ENCODE results near the gene HEATR3. TPM values are rescaled to one million over a fixed set of nuclear protein-coding genes. Genes with fewer than 3 reads are reported as not detected.

The HEATR3 gene
- total RNA-seq, 1 donor from 2014 or later = 23.9 TPM

DNA sequence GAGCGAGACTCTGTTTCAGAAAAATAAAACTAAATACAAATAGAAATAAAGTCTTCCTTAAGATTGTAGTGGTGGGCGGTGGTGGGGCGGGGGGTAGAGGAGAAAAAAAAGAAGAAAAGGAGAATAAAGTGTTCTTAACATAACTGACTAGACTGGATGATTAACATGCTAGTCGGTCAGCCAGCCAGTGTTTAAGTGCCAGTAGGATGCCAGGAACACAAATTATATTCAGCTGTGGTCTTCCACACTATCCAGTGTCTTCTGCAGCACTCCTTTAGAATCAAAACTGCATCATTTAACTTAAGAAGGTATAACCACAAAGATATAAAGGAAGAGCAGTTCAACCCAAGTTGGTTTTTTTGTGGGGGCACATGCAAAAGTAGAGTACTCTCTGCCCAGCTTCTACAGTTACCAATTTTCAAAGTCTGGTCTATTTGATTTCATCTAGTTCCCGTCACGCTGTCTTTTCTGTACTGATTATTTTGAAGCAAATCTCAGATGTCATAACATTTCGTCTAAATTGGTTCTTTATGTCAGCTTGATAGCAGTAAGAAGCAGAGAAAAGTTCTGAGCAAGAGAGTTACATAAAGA is 15.8 kb downstream of the HEATR3 start:
- no peak overlapping the region for H3K27ac Mint-ChIP-seq
- TF ChIP-seq EZH2 (IDR thresholded peaks at IDR 0.05) (no peak), EZH2phosphoT487 (IDR thresholded peaks at IDR 0.05) (no peak)
- TF ChIP-seq, protein P1, sequence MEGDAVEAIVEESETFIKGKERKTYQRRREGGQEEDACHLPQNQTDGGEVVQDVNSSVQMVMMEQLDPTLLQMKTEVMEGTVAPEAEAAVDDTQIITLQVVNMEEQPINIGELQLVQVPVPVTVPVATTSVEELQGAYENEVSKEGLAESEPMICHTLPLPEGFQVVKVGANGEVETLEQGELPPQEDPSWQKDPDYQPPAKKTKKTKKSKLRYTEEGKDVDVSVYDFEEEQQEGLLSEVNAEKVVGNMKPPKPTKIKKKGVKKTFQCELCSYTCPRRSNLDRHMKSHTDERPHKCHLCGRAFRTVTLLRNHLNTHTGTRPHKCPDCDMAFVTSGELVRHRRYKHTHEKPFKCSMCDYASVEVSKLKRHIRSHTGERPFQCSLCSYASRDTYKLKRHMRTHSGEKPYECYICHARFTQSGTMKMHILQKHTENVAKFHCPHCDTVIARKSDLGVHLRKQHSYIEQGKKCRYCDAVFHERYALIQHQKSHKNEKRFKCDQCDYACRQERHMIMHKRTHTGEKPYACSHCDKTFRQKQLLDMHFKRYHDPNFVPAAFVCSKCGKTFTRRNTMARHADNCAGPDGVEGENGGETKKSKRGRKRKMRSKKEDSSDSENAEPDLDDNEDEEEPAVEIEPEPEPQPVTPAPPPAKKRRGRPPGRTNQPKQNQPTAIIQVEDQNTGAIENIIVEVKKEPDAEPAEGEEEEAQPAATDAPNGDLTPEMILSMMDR (IDR thresholded peaks at IDR 0.05) = no peak
- no peaks in the 10 kb centered on the region for H3K4me1 Mint-ChIP-seq
- no peak overlapping the region for H3K9ac ChIP-seq
- peaks cover 2% of the 10 kb centered on the region for H3K36me3 ChIP-seq
- no peak overlapping the region for H3K4me3 Mint-ChIP-seq
- no peaks in the 10 kb centered on the region for H3K79me2 ChIP-seq (ENCODE audit: low read depth)
- H4K20me1 ChIP-seq (ENCODE audit: low read depth) = no peaks in the 10 kb centered on the region
- H2AFZ ChIP-seq (replicated peaks) = no peak overlapping the region
- no peaks in the 10 kb centered on the region for H3K4me1 ChIP-seq
- DNase-seq (ENCODE audit: low spot score) = no peak
- no peak overlapping the region for H3K27ac ChIP-seq
- H3K36me3 Mint-ChIP-seq = peaks cover 23% of the 10 kb centered on the region
- H3F3A ChIP-seq (ENCODE audit: low read depth) = no peaks in the 10 kb centered on the region
- H3K4me2 ChIP-seq = no peak overlapping the region
- H3K9me3 ChIP-seq (ENCODE audit: low read depth) = no peaks in the 10 kb centered on the region
- no peaks in the 10 kb centered on the region for H3K27me3 ChIP-seq
- H3K27me3 Mint-ChIP-seq (ENCODE audit: insufficient read depth, low read depth) = no peaks in the 10 kb centered on the region
- H3K4me3 ChIP-seq = no peak overlapping the region
- no peaks in the 10 kb centered on the region for H3K9me3 Mint-ChIP-seq

- no peak for DNase-seq (ENCODE audit: low spot score)
- H3K27ac Mint-ChIP-seq = no peak overlapping the region
- Histone ChIP-seq H3K4me2 (no peak overlapping the region), H2AFZ (replicated peaks) (no peak overlapping the region), H3K27ac (no peak overlapping the region), H3F3A (ENCODE audit: low read depth) (no peaks in the 10 kb centered on the region), H3K4me1 (no peaks in the 10 kb centered on the region), H3K27me3 (no peaks in the 10 kb centered on the region), H3K9me3 (ENCODE audit: low read depth) (no peaks in the 10 kb centered on the region), H3K36me3 (peaks cover 7% of the 10 kb centered on the region), H3K79me2 (ENCODE audit: low read depth) (no peaks in the 10 kb centered on the region), H3K9ac (no peak overlapping the region), H4K20me1 (ENCODE audit: low read depth) (no peaks in the 10 kb centered on the region), H3K4me3 (no peak overlapping the region)
- H3K27me3 Mint-ChIP-seq (ENCODE audit: insufficient read depth, low read depth) = no peaks in the 10 kb centered on the region
- TF ChIP-seq, protein P1 (IDR thresholded peaks at IDR 0.05) = no peak
- TF ChIP-seq EZH2 (IDR thresholded peaks at IDR 0.05) (no peak), EZH2phosphoT487 (IDR thresholded peaks at IDR 0.05) (no peak)
- no peaks in the 10 kb centered on the region for H3K9me3 Mint-ChIP-seq
- H3K4me3 Mint-ChIP-seq = no peak overlapping the region
- H3K36me3 Mint-ChIP-seq = peaks cover 22% of the 10 kb centered on the region
- H3K4me1 Mint-ChIP-seq = no peaks in the 10 kb centered on the region
Observed at GRCh38 chr16:50083996-50084395, 18.2 kb downstream of the HEATR3 start.

DNA sequence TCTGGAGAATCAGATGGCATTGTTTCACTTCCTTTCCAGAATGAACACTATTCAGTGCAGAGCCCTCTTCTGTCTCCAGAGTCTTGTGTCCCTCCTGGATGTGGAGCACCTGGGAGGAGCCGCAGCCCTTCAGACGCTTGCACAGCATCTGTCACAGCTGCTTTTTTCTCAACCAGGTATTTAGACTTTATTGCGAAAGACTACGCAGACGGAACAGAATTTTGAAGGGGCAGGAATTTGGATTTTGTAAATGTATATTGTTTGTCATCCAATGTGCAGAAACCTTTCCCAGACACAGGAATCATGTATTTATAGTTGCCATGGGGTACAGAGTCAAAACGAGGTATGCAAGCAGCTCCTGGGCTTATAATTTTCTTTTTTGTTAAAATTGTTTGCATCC is 20.4 kb downstream of the HEATR3 start:
- no peaks in the 10 kb centered on the region for H3K27me3 Mint-ChIP-seq (ENCODE audit: insufficient read depth, low read depth)
- no peak overlapping the region for H3K4me3 Mint-ChIP-seq
- H3K27me3 ChIP-seq = no peaks in the 10 kb centered on the region
- DNase-seq (ENCODE audit: low spot score) = no peak
- no peaks in the 10 kb centered on the region for H3F3A ChIP-seq (ENCODE audit: low read depth)
- H3K4me3 ChIP-seq = no peak overlapping the region
- no peaks in the 10 kb centered on the region for H3K9me3 Mint-ChIP-seq
- H3K4me1 Mint-ChIP-seq = no peaks in the 10 kb centered on the region
- no peak for TF ChIP-seq EZH2 (IDR thresholded peaks at IDR 0.05)
- TF ChIP-seq, protein P1 (IDR thresholded peaks at IDR 0.05) = no peak
- no peak for TF ChIP-seq EZH2phosphoT487 (IDR thresholded peaks at IDR 0.05)
- peaks cover 18% of the 10 kb centered on the region for H3K36me3 Mint-ChIP-seq
- no peak overlapping the region for H3K4me2 ChIP-seq
- H3K27ac ChIP-seq = no peak overlapping the region
- peaks cover 7% of the 10 kb centered on the region for H3K36me3 ChIP-seq
- no peaks in the 10 kb centered on the region for H3K79me2 ChIP-seq (ENCODE audit: low read depth)
- no peak overlapping the region for H3K27ac Mint-ChIP-seq
- no peaks in the 10 kb centered on the region for H3K4me1 ChIP-seq
- no peaks in the 10 kb centered on the region for H4K20me1 ChIP-seq (ENCODE audit: low read depth)
- H3K9ac ChIP-seq = no peak overlapping the region
- H2AFZ ChIP-seq (replicated peaks) = no peak overlapping the region
- no peaks in the 10 kb centered on the region for H3K9me3 ChIP-seq (ENCODE audit: low read depth)
